ENCODE data around the gene RFX1. TPM values are rescaled to one million over a fixed set of nuclear protein-coding genes. Genes with fewer than 3 reads are reported as not detected.

RFX1 gene
- total and polyA plus RNA-seq, 9 of the 15 experiments (the other 6 are each of a cell fraction or from before 2014, with no cell fraction given), result 0.14 to 19.3 (median 1.2) TPM

GRCh38 chr19:13966684-13967128, 39.4 kb downstream of the RFX1 start (continued):
- TF ChIP-seq, protein P1, sequence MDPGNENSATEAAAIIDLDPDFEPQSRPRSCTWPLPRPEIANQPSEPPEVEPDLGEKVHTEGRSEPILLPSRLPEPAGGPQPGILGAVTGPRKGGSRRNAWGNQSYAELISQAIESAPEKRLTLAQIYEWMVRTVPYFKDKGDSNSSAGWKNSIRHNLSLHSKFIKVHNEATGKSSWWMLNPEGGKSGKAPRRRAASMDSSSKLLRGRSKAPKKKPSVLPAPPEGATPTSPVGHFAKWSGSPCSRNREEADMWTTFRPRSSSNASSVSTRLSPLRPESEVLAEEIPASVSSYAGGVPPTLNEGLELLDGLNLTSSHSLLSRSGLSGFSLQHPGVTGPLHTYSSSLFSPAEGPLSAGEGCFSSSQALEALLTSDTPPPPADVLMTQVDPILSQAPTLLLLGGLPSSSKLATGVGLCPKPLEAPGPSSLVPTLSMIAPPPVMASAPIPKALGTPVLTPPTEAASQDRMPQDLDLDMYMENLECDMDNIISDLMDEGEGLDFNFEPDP (CRISPR knock-in tag; IDR thresholded peaks at IDR 0.05), result no peak
- no peak for TF ChIP-seq TAF15 (IDR thresholded peaks at IDR 0.05; ENCODE audit: low read depth, low read length)
- TF ChIP-seq ZNF76 (CRISPR knock-in tag; IDR thresholded peaks at IDR 0.05; ENCODE audit: borderline replicate concordance), result no peak
- TF ChIP-seq TCF7 (IDR thresholded peaks at IDR 0.05; ENCODE audit: borderline replicate concordance), result no peak

DNA sequence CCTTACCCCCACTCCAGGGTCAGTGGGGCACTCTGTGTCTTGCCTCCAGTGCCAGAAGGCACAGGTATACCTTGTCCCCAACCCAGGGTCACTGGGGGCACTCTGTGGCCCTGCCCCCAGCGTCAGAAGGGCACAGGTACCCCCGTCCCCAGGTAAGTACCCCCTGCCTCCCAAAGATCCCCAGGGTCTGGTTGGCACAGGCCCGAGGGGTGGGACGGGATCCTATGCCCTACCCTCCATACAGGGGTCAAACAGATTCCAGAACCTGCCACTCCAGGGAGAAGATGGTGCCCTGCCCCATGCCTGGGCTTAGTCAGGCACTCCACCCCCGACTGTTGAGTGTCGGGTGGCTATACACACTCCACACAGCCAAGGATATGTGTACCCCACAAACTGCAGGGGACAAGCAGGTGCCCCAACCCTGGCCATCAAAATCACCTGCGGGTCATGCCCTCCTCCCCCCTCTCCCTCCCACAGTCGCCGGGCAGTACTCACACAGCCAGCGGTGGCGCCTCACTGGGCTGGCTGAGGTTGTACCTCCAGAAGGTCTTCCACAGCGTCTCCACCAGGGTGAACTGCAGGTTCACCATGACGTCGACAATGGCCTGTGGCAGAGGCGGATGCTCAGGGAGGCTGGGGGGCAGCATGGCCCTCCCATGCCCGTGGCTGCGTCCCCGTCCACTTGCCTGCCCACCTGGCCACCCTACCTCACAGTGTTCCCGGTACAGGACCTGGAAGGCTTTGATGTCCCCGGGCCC, 40.0 kb downstream of the RFX1 start:
- Histone ChIP-seq H3K9me3 (replicated peaks; ENCODE audit: control insufficient read depth, insufficient read depth, low read depth, low read length) (no peaks in the 10 kb centered on the region), H3K4me3 (no peak overlapping the region), H3K27ac (ENCODE audit: extremely low read depth, low read depth, low read length) (no peak overlapping the region), H4K20me1 (replicated peaks; ENCODE audit: control insufficient read depth, insufficient read depth, low read length) (no peaks in the 10 kb centered on the region), H3K9ac (ENCODE audit: insufficient read depth in 1 of 2, low read depth in 2 of 2, low read length in 2 of 2) (no peak overlapping the region), H3K4me2 (ENCODE audit: insufficient read depth, low read length) (no peak overlapping the region), H2AFZ (ENCODE audit: low read depth, low read length) (no peak overlapping the region), H3K36me3 (ENCODE audit: control insufficient read depth, insufficient read depth, low read length) (peaks cover 78% of the 10 kb centered on the region; the same call in 2 of the 3 replicates), H3K9me1 (ENCODE audit: control insufficient read depth, insufficient read depth, low read length) (no peaks in the 10 kb centered on the region), H3K27me3 (ENCODE audit: control insufficient read depth in 2 of 2, insufficient read depth in 2 of 2, low read length in 2 of 2) (no peaks in the 10 kb centered on the region), H3K79me2 (ENCODE audit: control insufficient read depth, insufficient read depth, low read length) (no peaks in the 10 kb centered on the region), H3K4me1 (replicated peaks in 1 of 2; ENCODE audit: control insufficient read depth in 2 of 2, insufficient read depth in 2 of 2, low read length in 2 of 2) (peaks cover 0 to 24% of the 10 kb centered on the region in 2 experiments; a peak in 2 of 5 replicates)
- DNase-seq (ENCODE audit: extremely low read depth in 1 of 4, low spot score in 3 of 4) (no peak), ATAC-seq (no peak), FAIRE-seq (no peak)
- POLR2A ChIA-PET, result no interaction called here
- in situ Hi-C loops (cut with MboI), result no loop called here
- CTCF ChIA-PET (ENCODE audit: low intra/inter-chr PET ratio), result no interaction called here
- no TSS peak for BruUV-seq (replicated peaks)
- intact Hi-C loops (cut with micrococcal nuclease), result no loop called here
- WGBS (ENCODE audit: insufficient coverage, low coverage, missing lambda C conversion rate), result 92% methylated on average over 8 of the region's 20 CpGs
- no peak for TF ChIP-seq CHD2 (IDR thresholded peaks at IDR 0.05; ENCODE audit: low read depth, low read length)
- TF ChIP-seq ZBTB33 (CRISPR knock-in tag; IDR thresholded peaks at IDR 0.05), result peak; percentile 82
- peak; percentile 9 for TF ChIP-seq CTCFL (IDR thresholded peaks at IDR 0.05; ENCODE audit: borderline replicate concordance, insufficient read depth, low read depth, low read length, poor library complexity, severe bottlenecking)
- no peak for TF ChIP-seq HNRNPLL (IDR thresholded peaks at IDR 0.05; ENCODE audit: low read depth, low read length, poor library complexity, severe bottlenecking)
- TF ChIP-seq ETV1 (tag; conservative IDR thresholded peaks at IDR 0.05; ENCODE audit: low read depth), result no peak
- no peak; the same call in 1 of the 2 replicates for TF ChIP-seq POLR2G (IDR thresholded peaks at IDR 0.05; ENCODE audit: low read depth, low read length)
